Cerebellar nuclear complex (tissue), 1 donor: ENCODE measurements around the gene WWC2.

Experiments
- DNase-seq, 2 experiments: peaks; one replicate each; lab custom pipeline; 2025; lab: John Stamatoyannopoulos, UW

Gene WWC2

GRCh38 chr4:183202523-183202922 is 103.5 kb downstream of the WWC2 start:
- no peak for DNase-seq

GRCh38 chr4:183204793-183205192 is 105.7 kb downstream of the WWC2 start:
- no peak for DNase-seq

- no peak for DNase-seq
Observed at GRCh38 chr4:183205193-183205592, 106.1 kb downstream of the WWC2 start.

GRCh38 chr4:183205709-183206108 is 106.7 kb downstream of the WWC2 start:
- DNase-seq = no peak

GRCh38 chr4:183211533-183211932 is 112.5 kb downstream of the WWC2 start:
- DNase-seq = no peak

- no peak for DNase-seq
Observed at GRCh38 chr4:183213996-183214395, 114.9 kb downstream of the WWC2 start.

- DNase-seq = no peak
Observed at GRCh38 chr4:183214912-183215488, 115.9 kb downstream of the WWC2 start.

- no peak for DNase-seq
Observed at GRCh38 chr4:183220236-183220635, 121.2 kb downstream of the WWC2 start.

GRCh38 chr4:183223053-183223452 is 124.0 kb downstream of the WWC2 start:
- no peak for DNase-seq

GRCh38 chr4:183229397-183229796 is 130.3 kb downstream of the WWC2 start:
- DNase-seq = no peak

GRCh38 chr4:183240581-183241321 is 141.7 kb downstream of the WWC2 start:
- no peak for DNase-seq

GRCh38 chr4:183241322-183241640 is 142.2 kb downstream of the WWC2 start:
- DNase-seq = no peak

- no peak for DNase-seq
Observed at GRCh38 chr4:183241721-183242151, 142.7 kb downstream of the WWC2 start.

GRCh38 chr4:183242291-183242690 is 143.2 kb downstream of the WWC2 start:
- DNase-seq = no peak

- DNase-seq = no peak
Observed at GRCh38 chr4:183244019-183244418, 145.0 kb downstream of the WWC2 start.

GRCh38 chr4:183244506-183244905 is 145.4 kb downstream of the WWC2 start:
- no peak for DNase-seq

- DNase-seq = no peak
Observed at GRCh38 chr4:183248201-183248600, 149.1 kb downstream of the WWC2 start.

- no peak for DNase-seq
Observed at GRCh38 chr4:183249854-183250253, 150.8 kb downstream of the WWC2 start.

- DNase-seq = no peak
Observed at GRCh38 chr4:183250831-183251230, 151.8 kb downstream of the WWC2 start.

GRCh38 chr4:183252959-183253358 is 153.9 kb downstream of the WWC2 start:
- DNase-seq = no peak

GRCh38 chr4:183253451-183253850 is 154.4 kb downstream of the WWC2 start:
- DNase-seq = no peak

GRCh38 chr4:183254162-183254561 is 155.1 kb downstream of the WWC2 start:
- no peak for DNase-seq

- no peak for DNase-seq
Observed at GRCh38 chr4:183255487-183255886, 156.4 kb downstream of the WWC2 start.

- no peak for DNase-seq
Observed at GRCh38 chr4:183256343-183256742, 157.3 kb downstream of the WWC2 start.
